Caco-2 (cell line): ENCODE results near the gene OLIG2. TPM values are rescaled to one million over a fixed set of nuclear protein-coding genes. Genes with fewer than 3 reads are reported as not detected.

Experiments used
- BruUV-seq: library from RNA; stranded (reverse); fragments of 400-500 nt; replicated peaks from 2 replicates; lab custom pipeline; 2021; lab: Mats Ljungman, UMichigan
- CTCF ChIA-PET: fragments of 300-600 bp; sonication (Branson Sonifier 250); formaldehyde crosslinking; loops from one replicate; lab custom pipeline; 2022; ENCODE audit warnings: antibody characterized with exemption; lab: Charles Lee
- POLR2A ChIA-PET: fragments of 300-600 bp; sonication (Branson Sonifier 250); formaldehyde crosslinking; loops from one replicate; lab custom pipeline; 2022; ENCODE audit warnings: antibody characterized with exemption; lab: Charles Lee
- DNase-seq, 2 experiments: peaks; one replicate each; pipeline versions ENCODE4 v3.0.0 to v3.0.0-alpha.2; 2020 to 2022
- H3K27me3 ChIP-seq: replicated peaks from 2 replicates; pipeline ENCODE4 v1.6.0; 2011; ENCODE audit warnings: low read length; ENCODE audit not compliant: control insufficient read depth, insufficient read depth
- H3K36me3 ChIP-seq: 2 replicates; pipeline ENCODE4 v1.5.1; 2011; ENCODE audit warnings: low read length; ENCODE audit not compliant: control insufficient read depth, insufficient read depth
- H3K4me1 ChIP-seq: fragments of 250-450 bp; sonication (Bioruptor Pico); 2 replicates; pipeline ENCODE4 v1.5.1; 2020; ENCODE audit warnings: mild to moderate bottlenecking
- H3K4me3 ChIP-seq: 2 replicates; pipeline ENCODE4 v1.5.1; 2011; ENCODE audit warnings: low read depth, mild to moderate bottlenecking, control low read depth, low read length
- H3K9me3 ChIP-seq: fragments of 250-450 bp; sonication (Bioruptor Pico); 2 replicates; pipeline ENCODE4 v1.5.1; 2020; ENCODE audit warnings: mild to moderate bottlenecking, moderate library complexity
- H3K27ac Mint-ChIP-seq: one replicate; pipeline ENCODE4 v1.8.0; 2022; ENCODE audit warnings: mixed read lengths; ENCODE audit not compliant: unreplicated experiment
- H3K27me3 Mint-ChIP-seq: one replicate; pipeline ENCODE4 v1.8.0; 2022; ENCODE audit warnings: mixed read lengths; ENCODE audit not compliant: insufficient read depth, unreplicated experiment
- H3K36me3 Mint-ChIP-seq: one replicate; pipeline ENCODE4 v1.8.0; 2022; ENCODE audit warnings: mild to moderate bottlenecking, mixed read lengths; ENCODE audit not compliant: insufficient read depth, unreplicated experiment
- H3K4me1 Mint-ChIP-seq: one replicate; pipeline ENCODE4 v1.8.0; 2022; ENCODE audit warnings: low read depth, mixed read lengths; ENCODE audit not compliant: unreplicated experiment
- H3K4me3 Mint-ChIP-seq: one replicate; pipeline ENCODE4 v1.8.0; 2022; ENCODE audit warnings: mild to moderate bottlenecking, moderate library complexity, mixed read lengths; ENCODE audit not compliant: unreplicated experiment
- H3K9me3 Mint-ChIP-seq: one replicate; pipeline ENCODE4 v1.8.0; 2022; ENCODE audit warnings: mixed read lengths; ENCODE audit not compliant: unreplicated experiment
- intact Hi-C: fragments of 100-400 bp; cut with micrococcal nuclease; formaldehyde crosslinking; loops from one replicate; pipeline ENCODE4 v1.10.0; 2022; ENCODE audit not compliant: unreplicated experiment
- total RNA-seq: library from RNA; stranded (reverse); gene quantifications from 2 replicates; pipeline ENCODE4 v1.2.3, GENCODE V29; 2022
- TF ChIP-seq, protein P1 (sequence below), 2 experiments: fragments of 200-600 bp in 1 of 2; IDR thresholded peaks; 1 replicate in 1 of 2; 2 replicates in 1 of 2; pipeline versions ENCODE4 v1.5.1 to v1.8.0; 2011 to 2022; ENCODE audit warnings: antibody characterized with exemption in 1 of 2, control low read depth in 1 of 2, inconsistent platforms in 1 of 2, low read depth in 1 of 2, low read length in 1 of 2, mild to moderate bottlenecking in 1 of 2, moderate library complexity in 1 of 2; ENCODE audit not compliant: insufficient read depth in 1 of 2, severe bottlenecking in 1 of 2, unreplicated experiment in 1 of 2

Gene OLIG2
- total RNA-seq, 1 experiment from 2014 or later, result not detected

DNA sequence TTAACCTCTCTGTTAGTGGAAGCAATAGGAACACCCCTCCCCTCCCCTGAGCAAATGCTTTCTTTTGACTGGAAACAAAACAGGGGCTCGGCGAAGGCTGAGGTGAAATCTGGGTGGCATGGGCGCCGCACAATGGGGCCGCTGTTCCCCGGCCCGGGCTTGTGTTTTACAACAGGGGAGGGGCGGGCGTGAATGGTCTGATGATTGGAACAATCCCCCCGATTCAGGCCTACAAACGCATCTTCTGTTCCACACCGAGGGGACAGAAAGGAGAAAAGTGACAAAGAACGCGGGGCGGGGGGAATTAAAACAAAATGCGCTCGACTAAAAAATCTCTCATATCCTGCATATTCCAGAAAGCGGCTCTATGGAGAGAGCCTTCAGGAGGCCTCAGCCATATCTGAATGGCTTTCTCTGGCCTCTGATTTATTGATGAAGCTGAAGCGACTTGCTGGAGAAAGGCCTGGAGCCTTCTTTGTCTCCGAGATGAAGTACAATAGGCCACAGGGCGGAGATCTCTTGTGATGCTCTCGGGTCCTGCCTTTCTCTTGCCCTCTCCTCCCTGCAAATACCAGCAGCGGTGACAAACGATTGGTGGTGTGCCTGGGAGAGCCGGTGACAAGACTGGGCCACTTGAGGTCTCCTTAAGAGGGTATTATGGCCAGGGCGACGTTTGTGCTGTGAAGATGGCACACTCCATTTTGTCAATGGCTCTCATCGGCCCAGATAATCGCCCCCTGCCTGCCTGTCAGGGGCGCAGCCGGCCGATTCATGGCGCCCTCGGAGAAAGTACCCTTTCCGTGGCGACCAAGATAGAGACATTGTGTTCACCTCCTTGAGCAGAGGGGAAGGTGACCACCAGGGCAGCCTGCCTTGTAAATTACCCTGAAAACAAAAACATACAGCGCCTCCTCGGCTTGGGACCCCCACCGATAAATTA, 47.1 kb upstream of the OLIG2 start:
- Histone ChIP-seq H3K27me3 (no peaks in the 10 kb centered on the region; the same call in 1 of the 2 replicates), H3K36me3 (no peaks in the 10 kb centered on the region), H3K4me3 (no peak overlapping the region), H3K9me3 (no peaks in the 10 kb centered on the region), H3K4me1 (no peaks in the 10 kb centered on the region)
- H3K36me3 Mint-ChIP-seq, result no peaks in the 10 kb centered on the region
- POLR2A ChIA-PET, result no interaction called here
- CTCF ChIA-PET, result no interaction called here
- peaks cover 22% of the 10 kb centered on the region for H3K27me3 Mint-ChIP-seq
- intact Hi-C loops, result no loop called here
- no peak overlapping the region for H3K27ac Mint-ChIP-seq
- no peaks in the 10 kb centered on the region for H3K4me1 Mint-ChIP-seq
- H3K4me3 Mint-ChIP-seq, result no peak overlapping the region
- no peak for DNase-seq
- no TSS peak for BruUV-seq
- no peaks in the 10 kb centered on the region for H3K9me3 Mint-ChIP-seq
- TF ChIP-seq, protein P1, sequence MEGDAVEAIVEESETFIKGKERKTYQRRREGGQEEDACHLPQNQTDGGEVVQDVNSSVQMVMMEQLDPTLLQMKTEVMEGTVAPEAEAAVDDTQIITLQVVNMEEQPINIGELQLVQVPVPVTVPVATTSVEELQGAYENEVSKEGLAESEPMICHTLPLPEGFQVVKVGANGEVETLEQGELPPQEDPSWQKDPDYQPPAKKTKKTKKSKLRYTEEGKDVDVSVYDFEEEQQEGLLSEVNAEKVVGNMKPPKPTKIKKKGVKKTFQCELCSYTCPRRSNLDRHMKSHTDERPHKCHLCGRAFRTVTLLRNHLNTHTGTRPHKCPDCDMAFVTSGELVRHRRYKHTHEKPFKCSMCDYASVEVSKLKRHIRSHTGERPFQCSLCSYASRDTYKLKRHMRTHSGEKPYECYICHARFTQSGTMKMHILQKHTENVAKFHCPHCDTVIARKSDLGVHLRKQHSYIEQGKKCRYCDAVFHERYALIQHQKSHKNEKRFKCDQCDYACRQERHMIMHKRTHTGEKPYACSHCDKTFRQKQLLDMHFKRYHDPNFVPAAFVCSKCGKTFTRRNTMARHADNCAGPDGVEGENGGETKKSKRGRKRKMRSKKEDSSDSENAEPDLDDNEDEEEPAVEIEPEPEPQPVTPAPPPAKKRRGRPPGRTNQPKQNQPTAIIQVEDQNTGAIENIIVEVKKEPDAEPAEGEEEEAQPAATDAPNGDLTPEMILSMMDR (IDR thresholded peaks at IDR 0.05; ENCODE audit: insufficient read depth in 1 of 2, low read depth in 1 of 2, low read length in 1 of 2, severe bottlenecking in 1 of 2, unreplicated experiment in 1 of 2), result no peak

DNA sequence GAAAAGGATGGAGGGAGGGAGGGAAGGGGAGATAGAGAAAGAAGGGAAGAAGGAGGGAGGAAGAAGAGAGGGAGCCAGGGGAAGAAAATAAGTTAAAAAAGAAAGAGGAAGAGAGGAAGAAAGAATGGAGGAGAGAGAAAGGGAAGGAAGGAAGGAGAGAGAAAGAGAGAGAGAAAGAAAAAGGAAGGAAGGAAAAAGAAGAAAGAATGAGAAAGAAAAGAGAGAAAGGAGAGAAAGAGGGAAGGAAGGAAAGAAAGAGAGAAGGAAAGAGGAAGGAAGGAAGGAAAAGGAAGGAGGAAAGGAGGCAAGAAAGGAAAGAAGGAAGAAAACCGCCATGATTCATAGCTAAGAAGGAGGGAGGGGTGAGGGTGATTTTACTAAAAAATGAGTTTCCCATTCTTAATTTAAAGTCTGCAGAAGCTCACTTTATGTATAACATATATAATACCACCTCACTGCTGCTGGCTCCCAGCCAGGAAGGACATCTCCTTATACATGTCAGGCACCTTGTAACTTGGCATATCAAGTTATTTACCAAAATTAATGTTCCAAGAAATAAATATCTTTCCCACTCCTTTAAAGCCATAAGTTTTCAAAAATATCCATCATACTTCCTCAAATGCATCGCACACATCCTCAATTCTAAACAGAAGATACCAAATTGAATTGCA, 46.0 kb upstream of the OLIG2 start:
- peaks cover 20% of the 10 kb centered on the region for H3K27me3 Mint-ChIP-seq

DNA sequence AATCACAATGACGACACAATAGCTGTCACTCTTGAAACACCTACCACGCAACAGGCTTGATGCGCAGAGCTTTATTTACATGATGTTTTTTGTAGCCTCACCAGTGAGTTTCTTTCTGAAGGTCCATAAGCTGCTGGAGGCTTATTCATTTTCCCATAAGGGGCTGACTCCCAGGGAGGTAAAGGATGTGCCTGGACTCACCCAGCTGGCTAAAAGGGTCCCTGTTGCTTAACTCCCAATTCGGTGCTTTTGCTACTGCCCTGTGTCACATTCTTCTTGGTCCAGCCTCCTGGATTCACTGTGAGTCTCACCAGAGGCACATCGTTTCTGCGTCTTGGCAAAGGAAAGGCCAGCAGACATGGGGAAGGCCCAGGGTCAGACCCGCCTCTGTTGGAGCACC, 44.6 kb upstream of the OLIG2 start:
- Histone ChIP-seq H3K27me3 (no peaks in the 10 kb centered on the region), H3K4me3 (no peak overlapping the region), H3K36me3 (no peaks in the 10 kb centered on the region), H3K9me3 (no peaks in the 10 kb centered on the region), H3K4me1 (no peaks in the 10 kb centered on the region)
- Mint-ChIP-seq H3K4me1 (no peaks in the 10 kb centered on the region), H3K4me3 (no peak overlapping the region), H3K36me3 (no peaks in the 10 kb centered on the region), H3K9me3 (no peaks in the 10 kb centered on the region), H3K27me3 (peaks cover 14% of the 10 kb centered on the region), H3K27ac (no peak overlapping the region)
- TF ChIP-seq, protein P1 (IDR thresholded peaks at IDR 0.05; ENCODE audit: insufficient read depth in 1 of 2, low read depth in 1 of 2, low read length in 1 of 2, severe bottlenecking in 1 of 2, unreplicated experiment in 1 of 2), result no peak
- CTCF ChIA-PET, result no interaction called here
- intact Hi-C loops, result no loop called here
- DNase-seq, result no peak
- POLR2A ChIA-PET, result no interaction called here
- no TSS peak for BruUV-seq

More for the DNA sequence above, 46.0 kb upstream of the OLIG2 start:
- Histone ChIP-seq H3K4me1 (no peaks in the 10 kb centered on the region), H3K27me3 (no peaks in the 10 kb centered on the region), H3K36me3 (no peaks in the 10 kb centered on the region), H3K9me3 (no peaks in the 10 kb centered on the region), H3K4me3 (no peak overlapping the region)
- BruUV-seq, result no TSS peak
- ChIA-PET POLR2A (no interaction called here), CTCF (interaction anchor here (0.6 kb wide), 1 partner anchor 284 kb away, joined by 5 read pairs; no protein-coding TSS in a partner anchor)
- TF ChIP-seq, protein P1 (IDR thresholded peaks at IDR 0.05; ENCODE audit: insufficient read depth in 1 of 2, low read depth in 1 of 2, low read length in 1 of 2, severe bottlenecking in 1 of 2, unreplicated experiment in 1 of 2), result no peak
- no peaks in the 10 kb centered on the region for H3K4me1 Mint-ChIP-seq
- no peak for DNase-seq
- H3K9me3 Mint-ChIP-seq, result no peaks in the 10 kb centered on the region
- H3K4me3 Mint-ChIP-seq, result no peak overlapping the region
- intact Hi-C loops, result no loop called here
- no peaks in the 10 kb centered on the region for H3K36me3 Mint-ChIP-seq
- H3K27ac Mint-ChIP-seq, result no peak overlapping the region
